Astrocyte (in vitro differentiated cells and primary cell): ENCODE data around the gene MAP3K14.

Experiments used
- EZH2 ChIP-seq: IDR thresholded peaks from 2 replicates; pipeline ENCODE4 v1.6.1; 2012; ENCODE audit warnings: mild to moderate bottlenecking, low read length, inconsistent platforms; ENCODE audit not compliant: insufficient read depth
- TF ChIP-seq, protein P1 (sequence below): IDR thresholded peaks from 2 replicates; pipeline ENCODE4 v1.5.1; 2011; ENCODE audit warnings: low read depth, mild to moderate bottlenecking, inconsistent platforms, low read length, moderate library complexity; ENCODE audit not compliant: insufficient read depth

DNA sequence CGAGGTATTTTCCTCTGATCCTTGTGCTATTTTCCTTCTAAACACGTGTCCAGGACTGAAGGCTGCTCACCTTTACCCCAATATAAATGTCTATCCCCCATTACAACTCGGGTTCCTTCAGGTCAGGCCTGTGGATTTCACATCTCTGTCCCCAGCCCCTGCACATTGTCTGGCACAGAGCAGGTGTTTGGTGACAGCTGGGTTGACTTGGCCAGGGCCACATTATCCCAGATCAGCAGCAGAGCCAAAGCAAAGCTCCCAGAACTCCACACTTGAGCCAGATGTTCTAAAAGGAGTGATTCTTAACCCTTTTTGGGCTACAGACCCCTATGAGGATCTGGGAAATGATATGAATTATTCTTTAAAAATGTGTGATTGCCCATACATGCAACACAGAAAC, 36.9 kb downstream of the MAP3K14 start:
- TF ChIP-seq, protein P1, sequence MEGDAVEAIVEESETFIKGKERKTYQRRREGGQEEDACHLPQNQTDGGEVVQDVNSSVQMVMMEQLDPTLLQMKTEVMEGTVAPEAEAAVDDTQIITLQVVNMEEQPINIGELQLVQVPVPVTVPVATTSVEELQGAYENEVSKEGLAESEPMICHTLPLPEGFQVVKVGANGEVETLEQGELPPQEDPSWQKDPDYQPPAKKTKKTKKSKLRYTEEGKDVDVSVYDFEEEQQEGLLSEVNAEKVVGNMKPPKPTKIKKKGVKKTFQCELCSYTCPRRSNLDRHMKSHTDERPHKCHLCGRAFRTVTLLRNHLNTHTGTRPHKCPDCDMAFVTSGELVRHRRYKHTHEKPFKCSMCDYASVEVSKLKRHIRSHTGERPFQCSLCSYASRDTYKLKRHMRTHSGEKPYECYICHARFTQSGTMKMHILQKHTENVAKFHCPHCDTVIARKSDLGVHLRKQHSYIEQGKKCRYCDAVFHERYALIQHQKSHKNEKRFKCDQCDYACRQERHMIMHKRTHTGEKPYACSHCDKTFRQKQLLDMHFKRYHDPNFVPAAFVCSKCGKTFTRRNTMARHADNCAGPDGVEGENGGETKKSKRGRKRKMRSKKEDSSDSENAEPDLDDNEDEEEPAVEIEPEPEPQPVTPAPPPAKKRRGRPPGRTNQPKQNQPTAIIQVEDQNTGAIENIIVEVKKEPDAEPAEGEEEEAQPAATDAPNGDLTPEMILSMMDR = no peak
- TF ChIP-seq EZH2 = no peak
